Smooth muscle cell (in vitro differentiated cells): ENCODE data around the gene PNISR. TPM values are rescaled to one million over a fixed set of nuclear protein-coding genes. Genes with fewer than 3 reads are reported as not detected.
"Not testable (repeated sequence)": the region's sequence is repeated elsewhere in the genome, so short reads cannot be mapped to it uniquely, and the experiment has no call there.

Source experiments
- DNase-seq: peaks from one replicate; lab custom pipeline; 2025; ENCODE audit not compliant: unreplicated experiment; lab: John Stamatoyannopoulos, UW
- H2AFZ ChIP-seq: fragments of 200-600 bp; sonication (generic); 2 replicates; pipeline ENCODE4 v1.6.0; 2016; ENCODE audit warnings: antibody characterized with exemption, low read depth, mild to moderate bottlenecking
- H3F3A ChIP-seq: fragments of 200-600 bp; sonication (generic); 2 replicates; pipeline ENCODE4 v1.6.0; 2017; ENCODE audit warnings: antibody characterized with exemption, low read depth
- H3K27ac ChIP-seq: fragments of 200-600 bp; sonication (generic); 2 replicates; pipeline ENCODE4 v1.5.1; 2016; ENCODE audit warnings: low read depth, mild to moderate bottlenecking
- H3K27me3 ChIP-seq: fragments of 200-600 bp; sonication (generic); 2 replicates; pipeline ENCODE4 v1.6.1; 2016; ENCODE audit warnings: low read depth, mild to moderate bottlenecking
- H3K36me3 ChIP-seq: fragments of 200-600 bp; sonication (generic); 2 replicates; pipeline ENCODE4 v1.5.1; 2016; ENCODE audit warnings: low read depth
- H3K4me1 ChIP-seq: fragments of 200-600 bp; sonication (generic); 2 replicates; pipeline ENCODE4 v1.5.1; 2016; ENCODE audit warnings: low read depth
- H3K4me2 ChIP-seq: fragments of 200-600 bp; sonication (generic); 2 replicates; pipeline ENCODE4 v1.6.0; 2016; ENCODE audit warnings: mild to moderate bottlenecking
- H3K4me3 ChIP-seq: fragments of 200-600 bp; sonication (generic); 2 replicates; pipeline ENCODE4 v1.5.1; 2016; ENCODE audit warnings: mild to moderate bottlenecking
- H3K79me2 ChIP-seq: fragments of 200-600 bp; sonication (generic); 2 replicates; pipeline ENCODE4 v1.6.0; 2016; ENCODE audit warnings: low read depth, mild to moderate bottlenecking
- H3K9ac ChIP-seq: fragments of 200-600 bp; sonication (generic); 2 replicates; pipeline ENCODE4 v1.6.0; 2016; ENCODE audit warnings: low read depth
- H3K9me3 ChIP-seq: fragments of 200-600 bp; sonication (generic); replicated peaks from 2 replicates; pipeline ENCODE4 v1.5.1; 2016; ENCODE audit warnings: low read depth
- H4K20me1 ChIP-seq: fragments of 200-600 bp; sonication (generic); 2 replicates; pipeline ENCODE4 v1.6.0; 2016; ENCODE audit warnings: low read depth
- WGBS: methylation state at CpG from one replicate; pipeline ENCODE4 v1.1.7; 2016; ENCODE audit warnings: low lambda C conversion rate; 5-methylcytosine and 5-hydroxymethylcytosine counted together
- polyA plus RNA-seq: library from polyadenylated mRNA; unstranded; fragments of >200 nt; fragmentation: Nextera tagmentation; extraction: Ambion mirVana; gene quantifications from 2 replicates; pipeline ENCODE4 v1.2.1, GENCODE V29; 2016
- total RNA-seq: library from RNA; depleted of rRNA; stranded (reverse); fragments of >200 nt; gene quantifications from 2 replicates; pipeline ENCODE4 v1.2.3, GENCODE V29; 2014
- TF ChIP-seq, protein P1 (sequence below): fragments of 200-600 bp; sonication (generic); IDR thresholded peaks from 2 replicates; pipeline ENCODE4 v1.5.1; 2017; ENCODE audit warnings: borderline replicate concordance, mild to moderate bottlenecking, antibody characterized with exemption; ENCODE audit not compliant: insufficient read depth, poor library complexity, severe bottlenecking

PNISR gene
- total and polyA plus RNA-seq, 2 experiments from 2014 or later = 52.6 to 119 TPM

DNA sequence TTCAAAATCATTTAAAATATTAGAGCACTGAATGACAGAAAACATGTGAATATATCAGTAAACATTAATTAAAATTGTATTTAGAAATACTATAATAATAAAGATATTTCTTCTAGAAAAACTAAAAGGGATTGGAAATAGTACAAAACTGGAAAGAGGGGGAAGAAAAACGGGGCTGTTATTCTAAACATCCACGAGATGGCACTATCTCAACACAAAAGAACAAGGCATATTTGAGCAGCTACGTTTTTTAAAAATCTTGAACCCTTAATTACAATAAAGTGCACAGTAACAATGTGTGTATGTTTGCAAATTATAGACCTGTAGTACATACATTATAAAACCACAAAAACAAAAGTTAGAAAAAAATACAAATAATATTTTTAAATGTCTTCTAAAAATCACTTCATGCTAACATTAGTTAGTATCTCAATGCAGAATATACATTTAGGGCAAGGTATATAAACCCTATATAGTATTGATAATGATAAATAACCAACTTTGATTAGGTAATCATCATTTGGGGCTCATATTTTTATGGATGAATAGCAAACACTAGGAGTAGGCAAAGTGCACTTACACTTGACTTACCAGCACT is 42.5 kb upstream of the PNISR start:
- peaks cover 3% of the 10 kb centered on the region for H4K20me1 ChIP-seq
- H3K9ac ChIP-seq = no peak overlapping the region
- WGBS = 18% methylated on average over 3 of the region's 3 CpGs
- no peak overlapping the region for H2AFZ ChIP-seq
- no peak for DNase-seq
- no peaks in the 10 kb centered on the region for H3K79me2 ChIP-seq
- no peaks in the 10 kb centered on the region for H3K27me3 ChIP-seq
- no peak overlapping the region for H3K4me3 ChIP-seq
- H3K4me1 ChIP-seq = no peaks in the 10 kb centered on the region
- no peak overlapping the region for H3K27ac ChIP-seq
- TF ChIP-seq, protein P1, sequence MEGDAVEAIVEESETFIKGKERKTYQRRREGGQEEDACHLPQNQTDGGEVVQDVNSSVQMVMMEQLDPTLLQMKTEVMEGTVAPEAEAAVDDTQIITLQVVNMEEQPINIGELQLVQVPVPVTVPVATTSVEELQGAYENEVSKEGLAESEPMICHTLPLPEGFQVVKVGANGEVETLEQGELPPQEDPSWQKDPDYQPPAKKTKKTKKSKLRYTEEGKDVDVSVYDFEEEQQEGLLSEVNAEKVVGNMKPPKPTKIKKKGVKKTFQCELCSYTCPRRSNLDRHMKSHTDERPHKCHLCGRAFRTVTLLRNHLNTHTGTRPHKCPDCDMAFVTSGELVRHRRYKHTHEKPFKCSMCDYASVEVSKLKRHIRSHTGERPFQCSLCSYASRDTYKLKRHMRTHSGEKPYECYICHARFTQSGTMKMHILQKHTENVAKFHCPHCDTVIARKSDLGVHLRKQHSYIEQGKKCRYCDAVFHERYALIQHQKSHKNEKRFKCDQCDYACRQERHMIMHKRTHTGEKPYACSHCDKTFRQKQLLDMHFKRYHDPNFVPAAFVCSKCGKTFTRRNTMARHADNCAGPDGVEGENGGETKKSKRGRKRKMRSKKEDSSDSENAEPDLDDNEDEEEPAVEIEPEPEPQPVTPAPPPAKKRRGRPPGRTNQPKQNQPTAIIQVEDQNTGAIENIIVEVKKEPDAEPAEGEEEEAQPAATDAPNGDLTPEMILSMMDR = peak; percentile 72
- H3F3A ChIP-seq = no peaks in the 10 kb centered on the region
- H3K4me2 ChIP-seq = no peak overlapping the region
- H3K36me3 ChIP-seq = no peaks in the 10 kb centered on the region
- H3K9me3 ChIP-seq = no peaks in the 10 kb centered on the region

DNA sequence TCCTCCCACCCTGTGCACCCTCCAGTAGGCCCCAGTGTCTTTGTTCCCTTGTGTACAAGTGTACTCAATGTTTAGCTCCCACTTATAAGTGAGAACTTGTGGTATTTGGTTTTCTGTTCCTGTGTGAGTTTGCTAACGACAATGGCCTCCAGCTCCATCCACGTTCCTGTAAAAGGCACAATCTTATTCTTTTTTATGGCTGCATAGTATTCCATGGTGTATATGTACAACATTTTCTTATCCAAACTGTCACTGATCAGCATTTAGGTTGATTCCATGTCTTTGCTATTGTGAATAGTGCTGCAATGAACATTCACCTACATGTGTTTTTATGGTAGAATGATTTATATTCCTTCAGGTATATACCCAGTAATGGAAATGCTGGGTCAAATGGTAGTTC is 34.0 kb upstream of the PNISR start:
- not testable (repeated sequence) for H2AFZ ChIP-seq, DNase-seq, H3F3A ChIP-seq, H3K9ac ChIP-seq, H3K36me3 ChIP-seq, H3K27ac ChIP-seq, H3K27me3 ChIP-seq, H3K4me3 ChIP-seq, H3K9me3 ChIP-seq, H4K20me1 ChIP-seq, H3K79me2 ChIP-seq, H3K4me2 ChIP-seq, H3K4me1 ChIP-seq
- 98% methylated on average over 2 of the region's 2 CpGs for WGBS

DNA sequence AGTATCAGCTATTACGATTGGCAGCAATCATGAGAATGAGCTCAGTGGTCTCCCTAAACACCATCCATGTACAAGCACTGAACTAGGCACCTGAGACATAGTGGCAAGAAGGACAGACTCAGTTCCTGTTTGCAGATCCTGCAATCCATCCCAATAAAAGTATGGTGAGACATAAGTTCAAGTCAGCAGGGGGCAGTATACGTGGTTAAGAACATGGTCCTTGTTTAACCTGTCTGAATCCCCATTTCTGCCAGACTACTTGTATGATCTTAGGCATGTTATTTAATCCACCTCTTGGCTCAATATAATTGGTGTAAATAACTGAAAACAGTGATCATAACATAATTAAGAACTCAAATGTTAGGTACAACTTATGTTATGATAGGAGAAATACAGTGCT is 33.2 kb upstream of the PNISR start:
- 76% methylated on average over 2 of the region's 2 CpGs for WGBS
- H3K27ac ChIP-seq = no peak overlapping the region
- H3K4me2 ChIP-seq = no peak overlapping the region
- H3F3A ChIP-seq = no peaks in the 10 kb centered on the region
- no peak overlapping the region for H3K4me3 ChIP-seq
- no peaks in the 10 kb centered on the region for H3K4me1 ChIP-seq
- TF ChIP-seq, protein P1 = peak; percentile 11
- no peak overlapping the region for H3K9ac ChIP-seq
- no peaks in the 10 kb centered on the region for H3K9me3 ChIP-seq
- no peaks in the 10 kb centered on the region for H3K27me3 ChIP-seq
- no peaks in the 10 kb centered on the region for H4K20me1 ChIP-seq
- H3K79me2 ChIP-seq = no peaks in the 10 kb centered on the region
- no peaks in the 10 kb centered on the region for H3K36me3 ChIP-seq
- DNase-seq = no peak
- H2AFZ ChIP-seq = no peak overlapping the region

GRCh38 chr6:99446076-99446475 is 21.0 kb upstream of the PNISR start:
- no peak overlapping the region for H3K9ac ChIP-seq
- no peaks in the 10 kb centered on the region for H3K79me2 ChIP-seq
- H3K27me3 ChIP-seq = no peaks in the 10 kb centered on the region
- no peak overlapping the region for H3K4me3 ChIP-seq
- TF ChIP-seq, protein P1 = no peak
- no peak overlapping the region for H3K27ac ChIP-seq
- H3K4me2 ChIP-seq = no peak overlapping the region
- H2AFZ ChIP-seq = no peak overlapping the region
- DNase-seq = no peak
- no peaks in the 10 kb centered on the region for H3K9me3 ChIP-seq
- no peaks in the 10 kb centered on the region for H3K36me3 ChIP-seq
- no peaks in the 10 kb centered on the region for H3F3A ChIP-seq
- no peaks in the 10 kb centered on the region for H4K20me1 ChIP-seq
- 98% methylated on average over 4 of the region's 4 CpGs for WGBS
- no peaks in the 10 kb centered on the region for H3K4me1 ChIP-seq
